Activated CD8-positive, alpha-beta memory T cell treated with anti-CD3 and anti-CD28 coated beads, Interleukin-2, amount 50 U/mL, for 4 hours (primary cell): Measurements from ENCODE around the gene PKN1.
A peak's percentile ranks its signal among the peaks of the same experiment; 100 is the strongest.

Experiments
- DNase-seq: peaks from one replicate; pipeline ENCODE4 v3.0.0-alpha.2; 2020

Gene PKN1

DNA sequence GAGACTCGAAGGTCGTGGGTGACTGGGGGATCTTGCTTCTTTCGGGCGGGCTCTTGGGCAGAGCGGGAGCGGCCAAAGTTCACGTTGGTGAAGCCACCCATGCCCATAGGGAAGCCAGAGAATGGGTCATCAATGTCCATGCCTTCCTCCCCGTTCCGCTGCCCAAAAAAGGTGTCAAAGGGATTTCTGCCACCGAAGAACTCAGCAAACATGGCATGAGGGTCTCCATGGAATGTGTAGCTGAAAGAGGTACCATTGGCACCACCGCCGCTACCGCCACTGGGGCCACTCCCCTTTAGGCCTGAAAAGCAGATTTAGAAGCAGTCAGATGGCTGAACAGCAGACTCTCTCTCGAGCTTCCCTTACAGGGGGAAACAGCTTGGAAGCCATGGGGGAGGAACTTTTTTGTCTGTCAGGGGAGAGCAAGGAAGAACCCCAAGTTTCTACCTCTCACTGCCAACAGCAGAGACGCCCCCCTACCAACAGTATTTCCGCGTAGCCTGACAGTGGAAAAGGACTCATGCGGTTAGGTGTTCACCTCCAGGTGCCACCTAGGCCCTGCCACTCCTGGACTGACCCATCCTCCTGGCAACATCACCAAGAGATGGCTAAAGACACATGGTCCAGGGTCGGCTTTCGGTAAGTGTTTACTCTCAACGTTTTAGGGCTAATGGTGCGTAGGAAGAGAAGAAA is 83.8 kb downstream of the PKN1 start:
- no peak for DNase-seq

- no peak for DNase-seq
Observed at GRCh38 chr19:14517446-14517839, 84.3 kb downstream of the PKN1 start.

DNA sequence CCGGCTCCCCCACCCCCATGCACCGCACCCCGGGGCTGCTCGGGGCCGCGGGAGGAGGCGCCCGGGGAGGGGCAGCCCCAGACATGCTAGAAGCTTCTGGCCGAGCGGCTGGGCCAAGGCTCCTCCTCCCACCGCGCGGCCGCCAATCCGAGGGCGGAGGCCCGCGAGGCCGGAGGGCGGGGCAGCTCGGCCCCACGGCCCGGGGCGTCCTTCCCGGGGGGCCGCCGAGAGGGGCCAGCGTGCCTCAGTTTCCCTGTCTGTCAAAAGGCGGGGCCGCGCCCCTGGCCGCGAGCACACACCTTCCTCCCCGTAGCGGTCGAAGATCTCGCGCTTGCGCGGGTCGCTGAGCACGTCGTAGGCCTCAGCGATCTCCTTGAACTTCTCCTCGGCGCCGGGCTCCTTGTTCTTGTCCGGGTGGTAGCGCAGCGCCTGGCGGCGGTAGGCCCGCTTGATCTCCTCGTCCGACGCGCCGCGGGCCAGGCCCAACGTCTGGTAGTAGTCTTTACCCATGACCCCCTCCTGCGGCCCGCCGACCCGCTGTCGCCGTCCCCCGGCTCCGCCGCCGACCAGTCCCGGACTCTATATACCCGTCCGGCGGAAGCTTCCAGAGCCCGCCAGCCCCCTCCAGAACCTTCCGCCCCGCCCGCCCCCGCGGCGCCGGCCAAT is 84.9 kb downstream of the PKN1 start, which contains the start of gene DNAJB1:
TSS of gene DNAJB1 (minus strand) at position 558 of the 666 bp plus-strand sequence. CDS start at position 510, 48 bp downstream.
- peak; percentile 57 for DNase-seq

- no peak for DNase-seq
Observed at GRCh38 chr19:14519245-14519859, 86.2 kb downstream of the PKN1 start.

GRCh38 chr19:14519860-14520407 is 86.8 kb downstream of the PKN1 start:
- DNase-seq, result no peak

DNA sequence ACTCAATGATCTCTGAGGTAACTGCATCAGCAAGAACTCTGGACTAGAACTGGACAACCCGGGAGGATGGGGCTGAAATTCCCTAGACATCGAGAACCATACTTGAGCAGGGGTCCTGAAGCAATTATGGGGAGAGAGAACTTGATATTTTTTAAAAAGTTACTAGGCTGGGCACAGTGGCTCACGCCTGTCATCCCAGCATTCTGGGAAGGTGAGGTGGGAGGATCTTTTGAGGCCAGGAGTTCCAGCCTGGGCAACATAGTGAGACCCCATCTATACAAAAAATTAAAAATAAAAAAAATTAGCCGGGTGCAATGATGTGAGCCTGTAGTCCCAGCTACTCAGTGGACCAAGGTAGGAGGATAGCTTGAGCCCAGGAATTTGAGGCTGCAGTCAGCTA is 87.4 kb downstream of the PKN1 start:
- DNase-seq, result no peak
